T47D (cell line): ENCODE measurements around the gene TDRD7.

Experiments
- DNase-seq, 2 experiments: peaks; one replicate each; pipeline versions ENCODE4 v3.0.0 to v3.0.0-alpha.2; 2011 to 2012; ENCODE audit warnings: low read depth in 1 of 2, low spot score in 1 of 2
- JUND ChIP-seq: IDR thresholded peaks from 2 replicates; pipeline ENCODE4 v1.6.1; 2012; ENCODE audit warnings: low read depth
- in situ Hi-C: cut with HindIII; loops from 2 replicates; pipeline ENCODE4 v1.10.0; 2016; ENCODE audit warnings: low sequenced_read_pairs, low pct_unique_long_range_greater_than_20kb

TDRD7 gene

DNA sequence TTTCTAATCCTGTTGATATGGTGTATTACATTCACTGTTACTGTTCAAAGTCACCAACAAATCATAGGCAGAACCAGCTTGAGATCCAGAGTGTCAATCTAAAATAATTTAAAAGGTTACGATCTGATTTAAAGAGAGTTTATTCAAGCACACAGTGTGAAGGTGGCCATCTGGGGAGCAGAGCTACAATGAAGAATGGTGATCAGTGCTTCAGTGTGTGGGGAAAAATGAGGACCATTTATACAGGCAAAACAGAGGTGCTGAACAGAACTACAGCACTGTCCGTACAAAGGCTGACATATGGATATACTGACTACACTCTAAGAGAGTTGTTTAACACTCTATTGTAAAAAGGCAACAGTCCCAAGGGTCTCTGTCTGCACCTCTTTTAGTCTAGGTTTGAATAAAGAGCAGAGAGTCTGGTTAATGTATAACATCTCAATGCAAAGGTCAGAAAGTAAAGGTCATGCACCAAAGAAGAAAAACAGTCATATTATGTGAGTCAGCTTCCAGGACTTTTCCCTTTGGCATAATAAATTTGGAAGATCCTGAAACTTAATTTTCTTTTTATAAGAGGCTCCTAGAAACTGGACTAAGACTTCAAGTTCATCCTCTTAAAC lies 29.7 kb upstream of the TDRD7 start:
- no peak for DNase-seq
- in situ Hi-C loops, result no loop called here
- TF ChIP-seq JUND, result no peak

DNA sequence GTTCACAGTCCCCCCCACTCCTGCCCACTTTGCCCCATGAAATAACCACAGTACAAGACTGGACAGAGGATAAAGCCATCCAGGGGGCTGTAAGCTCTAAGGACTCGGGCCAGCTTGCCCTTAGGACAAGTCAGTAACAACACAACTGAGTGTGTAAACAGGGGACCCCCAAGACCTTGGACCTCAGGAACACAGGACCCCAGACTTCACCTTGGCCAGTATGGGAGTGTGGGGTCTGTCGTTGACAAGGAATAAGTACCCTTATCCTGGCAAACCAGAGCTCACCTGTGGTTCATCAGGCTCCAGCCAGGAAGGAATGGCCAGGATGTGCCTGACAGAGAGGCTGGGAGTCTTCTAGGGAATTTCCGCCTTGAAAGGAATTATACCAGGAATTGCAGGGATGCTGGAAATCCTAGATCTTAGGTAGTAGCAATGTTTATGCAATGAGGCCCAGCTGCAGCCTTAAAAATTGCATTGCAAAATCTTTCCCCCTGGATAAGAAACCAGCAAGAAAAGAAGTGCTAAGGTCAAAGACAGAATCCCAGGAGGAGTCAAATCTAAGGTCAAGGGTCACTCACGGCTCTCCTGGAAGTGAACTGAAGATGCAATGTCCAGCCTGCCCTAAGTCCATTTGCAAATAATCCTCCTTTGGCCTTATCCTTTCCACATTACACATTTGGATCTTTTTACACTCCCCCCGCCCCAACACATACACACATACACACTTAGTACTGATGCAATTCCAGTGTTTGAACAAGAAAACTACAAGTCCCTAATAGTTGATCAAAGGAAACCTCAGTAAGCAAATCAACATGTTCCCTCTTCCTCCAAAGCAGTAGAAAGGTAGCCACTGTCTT lies 27.3 kb upstream of the TDRD7 start:
- DNase-seq, result no peak
- TF ChIP-seq JUND, result no peak
- in situ Hi-C loops, result no loop called here

DNA sequence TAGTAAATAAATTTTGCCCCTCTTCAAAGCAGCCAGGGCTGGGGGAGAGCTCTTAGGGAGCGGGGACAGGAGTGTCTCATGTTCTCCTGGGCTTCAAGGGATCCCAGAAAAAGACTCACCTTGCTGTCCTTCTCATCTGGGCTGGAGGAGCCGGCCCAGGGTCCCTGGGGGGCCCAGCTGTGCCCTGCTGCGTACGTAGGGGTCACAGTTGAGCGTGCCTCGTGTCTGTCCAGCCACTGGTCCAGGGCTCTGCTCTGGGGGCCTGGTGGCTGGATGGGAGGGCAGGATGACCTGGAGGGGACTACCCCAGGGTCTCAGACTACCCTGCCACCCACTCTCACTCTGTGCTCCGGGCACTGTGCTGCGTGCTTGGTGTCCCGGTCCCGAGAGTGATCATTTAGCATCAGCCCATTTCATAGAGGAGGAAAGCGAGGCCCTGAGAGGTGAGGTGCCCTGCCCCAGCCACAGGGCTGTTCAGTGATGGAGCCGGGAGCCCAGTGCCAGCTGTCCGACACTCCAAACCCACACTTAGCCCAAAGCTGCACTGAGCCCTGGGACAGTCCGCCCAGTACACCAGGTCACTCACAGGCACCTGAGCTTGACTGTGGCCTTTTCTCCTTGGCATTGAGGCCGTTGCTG lies 26.2 kb upstream of the TDRD7 start:
- no peak for TF ChIP-seq JUND
- no peak for DNase-seq
- in situ Hi-C loops, result no loop called here

DNA sequence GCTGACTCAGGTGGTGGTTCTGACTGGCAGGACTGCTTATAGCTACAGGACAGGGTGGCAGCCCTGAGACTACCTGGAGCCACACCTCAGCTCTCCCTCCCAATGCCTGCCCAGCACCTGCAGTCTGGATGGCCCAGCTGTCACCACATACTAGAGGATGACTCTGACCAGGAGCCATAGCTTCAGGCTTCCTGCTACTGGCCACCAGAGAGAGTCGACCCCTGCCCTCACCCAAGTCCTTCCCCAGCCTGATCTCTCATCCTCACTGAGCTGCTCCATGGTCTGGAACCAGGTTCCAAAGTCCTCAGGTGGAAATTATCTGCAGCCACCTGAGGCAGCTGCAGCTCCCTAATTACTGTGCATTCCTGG lies 25.6 kb upstream of the TDRD7 start:
- DNase-seq, result peak in 1 of 2 experiments; percentile 1
- no peak for TF ChIP-seq JUND
- in situ Hi-C loops, result no loop called here

DNA sequence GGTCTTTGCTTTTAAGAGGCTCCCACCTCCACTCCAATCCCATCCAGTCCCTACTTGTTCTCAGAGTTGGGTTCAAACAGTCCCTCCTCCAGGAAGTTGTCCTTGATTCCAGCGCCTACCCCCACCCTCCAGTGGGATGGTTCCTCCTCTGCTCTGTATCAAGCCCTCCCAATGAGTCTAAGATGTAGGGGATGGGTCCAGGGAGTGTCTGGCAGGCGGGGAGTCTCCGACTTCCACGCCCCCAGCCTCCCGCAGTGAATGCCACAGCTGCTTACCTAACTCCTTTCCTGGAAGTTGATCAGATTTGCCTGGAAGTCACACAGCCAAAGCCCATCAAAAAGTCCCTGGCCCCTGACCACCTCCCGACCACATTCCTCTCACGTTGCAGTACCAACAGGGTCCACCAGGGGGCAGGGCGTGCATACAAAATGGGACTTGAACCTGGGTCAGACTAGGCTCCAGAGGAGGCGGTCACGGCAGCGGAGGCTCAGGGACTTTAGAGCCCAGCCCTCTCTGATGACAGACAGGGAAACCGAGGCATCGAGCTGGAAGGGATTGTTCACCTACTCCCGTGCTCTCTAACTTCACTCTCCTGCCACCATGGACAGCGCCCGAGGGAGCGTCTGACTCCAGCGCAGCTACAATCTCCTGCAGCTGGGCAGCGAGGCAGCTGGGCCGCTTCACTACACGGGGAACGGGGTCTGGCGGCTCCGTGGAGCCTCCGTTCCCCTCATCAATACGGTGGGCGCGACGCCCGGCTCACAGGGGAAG lies 25.0 kb upstream of the TDRD7 start:
- in situ Hi-C loops, result no loop called here
- DNase-seq, result peak; percentile 55 to 74
- no peak for TF ChIP-seq JUND

DNA sequence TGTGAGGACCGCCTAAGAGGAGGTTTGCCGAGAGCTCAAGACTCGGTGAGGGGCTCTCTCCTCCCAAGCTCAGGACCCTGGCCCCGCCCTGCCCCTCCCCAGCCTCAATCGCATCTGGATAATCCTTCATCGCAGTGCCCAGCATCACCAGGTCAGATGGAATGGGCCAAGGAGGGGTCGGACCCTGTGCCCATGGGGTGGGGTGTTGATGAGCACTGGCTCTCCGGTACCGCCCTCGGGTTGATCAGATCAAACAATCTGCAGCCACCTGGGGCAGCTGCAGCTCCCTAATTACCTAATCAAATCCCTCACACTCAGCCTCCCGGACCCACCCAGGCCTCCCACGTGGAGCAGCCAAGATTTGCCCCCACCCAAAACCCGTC lies 24.4 kb upstream of the TDRD7 start:
- in situ Hi-C loops, result no loop called here
- no peak for DNase-seq
- TF ChIP-seq JUND, result no peak

DNA sequence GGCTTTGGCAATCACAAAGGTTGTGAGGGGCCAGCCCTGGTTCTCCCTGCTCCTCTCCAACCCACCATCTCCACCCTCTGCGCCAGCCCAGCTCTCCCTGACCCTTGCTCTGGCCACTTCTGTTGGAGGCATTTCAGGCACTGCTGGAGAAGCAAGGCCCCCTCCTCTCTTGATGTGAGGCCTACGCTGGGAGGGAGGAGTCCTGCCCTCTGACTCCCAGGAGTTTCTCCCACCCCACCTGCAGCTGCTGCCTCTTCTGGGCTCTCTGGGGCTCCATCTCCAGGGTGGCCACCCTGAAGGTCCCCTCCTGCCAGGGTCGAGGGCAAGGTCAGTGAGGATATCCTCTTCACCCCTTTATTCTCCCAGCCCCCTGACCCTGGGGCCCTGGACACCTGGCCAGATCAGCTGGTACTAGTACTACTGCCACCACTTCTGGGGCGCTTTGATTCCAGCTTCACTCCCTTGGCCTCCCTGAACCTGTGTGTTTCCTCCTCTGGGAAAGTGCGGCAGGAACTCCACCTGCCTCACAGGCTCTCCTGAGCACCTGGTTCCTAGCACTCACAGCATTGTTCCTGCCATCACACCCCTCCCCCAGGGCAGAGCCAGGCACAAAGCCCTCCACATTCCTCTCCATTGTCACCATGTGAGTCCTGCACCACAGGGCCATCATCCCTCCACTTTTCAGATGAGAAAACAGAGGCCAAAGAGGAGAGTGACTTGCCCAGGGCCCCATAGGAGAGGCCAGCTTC lies 23.8 kb upstream of the TDRD7 start:
- DNase-seq, result no peak
- in situ Hi-C loops, result no loop called here
- no peak for TF ChIP-seq JUND

DNA sequence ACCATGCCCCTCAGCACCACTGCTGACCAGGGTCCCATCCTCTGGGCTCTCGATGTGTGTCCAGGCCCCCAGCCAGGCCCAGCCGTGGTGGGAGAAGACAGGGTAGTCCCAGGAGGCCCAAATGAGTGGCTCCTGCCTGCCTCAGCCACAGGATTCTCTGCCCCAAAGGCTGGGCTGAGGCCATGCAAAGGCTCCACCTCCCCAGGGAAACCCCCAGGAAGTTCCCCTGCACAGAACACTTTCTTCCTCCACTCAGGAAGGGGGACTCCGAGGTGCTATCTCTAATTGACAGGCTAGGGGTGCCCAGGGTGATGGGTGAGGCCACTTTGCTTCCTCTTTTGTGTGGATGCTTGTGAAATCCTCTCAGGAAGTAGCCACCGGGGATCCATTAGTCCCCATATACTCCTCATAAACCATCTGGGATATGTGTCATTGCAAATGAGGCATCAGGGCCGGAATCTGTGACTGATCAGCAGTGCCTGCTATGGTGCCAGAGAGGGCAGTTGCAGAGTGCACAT lies 23.1 kb upstream of the TDRD7 start:
- DNase-seq, result no peak
- in situ Hi-C loops, result no loop called here
- TF ChIP-seq JUND, result no peak

DNA sequence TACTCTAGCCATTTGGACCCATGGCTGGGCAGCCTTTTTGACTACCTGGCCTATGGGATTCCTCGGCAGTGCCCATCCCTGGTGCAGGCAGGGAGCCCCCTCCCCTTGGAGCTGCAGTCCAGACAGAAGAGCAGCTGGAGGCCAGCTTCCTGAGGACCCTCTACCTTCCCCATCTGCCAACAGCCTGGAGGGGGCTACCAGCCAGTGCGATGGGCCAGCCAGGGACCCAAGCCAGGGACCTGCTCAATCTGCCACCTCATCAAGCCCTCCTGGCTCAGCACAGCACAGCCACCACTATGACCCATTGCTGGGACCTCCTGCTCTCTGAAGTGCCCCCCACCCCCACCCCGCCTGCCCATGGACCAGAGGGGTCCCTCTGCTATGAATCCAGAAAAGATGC lies 22.6 kb upstream of the TDRD7 start:
- TF ChIP-seq JUND, result no peak
- DNase-seq, result no peak
- in situ Hi-C loops, result no loop called here

DNA sequence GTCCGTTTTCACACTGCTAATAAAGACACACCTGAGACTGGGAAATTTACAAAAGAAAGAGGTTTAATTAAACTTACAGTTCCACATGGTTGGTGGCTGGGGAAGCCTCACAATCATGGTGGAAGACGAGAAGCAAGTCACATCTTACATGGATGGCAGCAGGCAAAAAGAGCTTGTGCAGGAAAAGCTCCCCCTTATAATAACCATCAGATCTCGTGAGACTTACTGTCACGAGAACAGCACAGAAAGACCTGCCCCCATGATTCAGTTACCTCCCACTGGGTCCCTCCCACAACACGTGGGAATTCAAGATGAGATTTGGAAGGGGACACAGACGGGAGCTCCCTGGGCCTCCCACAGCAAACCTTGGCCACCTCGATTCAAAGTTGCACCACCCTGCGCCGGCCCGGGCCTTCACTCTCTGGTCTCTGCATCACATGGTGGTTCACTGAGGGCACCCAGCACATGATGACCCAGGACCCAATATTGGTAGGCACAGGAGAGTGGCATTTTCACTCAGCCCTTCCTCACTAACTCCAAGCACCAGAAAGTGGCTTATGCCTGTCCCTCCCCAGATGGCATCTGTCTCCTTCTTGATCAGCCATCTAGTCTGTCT lies 21.0 kb upstream of the TDRD7 start:
- in situ Hi-C loops, result no loop called here
- DNase-seq, result no peak
- TF ChIP-seq JUND, result no peak

DNA sequence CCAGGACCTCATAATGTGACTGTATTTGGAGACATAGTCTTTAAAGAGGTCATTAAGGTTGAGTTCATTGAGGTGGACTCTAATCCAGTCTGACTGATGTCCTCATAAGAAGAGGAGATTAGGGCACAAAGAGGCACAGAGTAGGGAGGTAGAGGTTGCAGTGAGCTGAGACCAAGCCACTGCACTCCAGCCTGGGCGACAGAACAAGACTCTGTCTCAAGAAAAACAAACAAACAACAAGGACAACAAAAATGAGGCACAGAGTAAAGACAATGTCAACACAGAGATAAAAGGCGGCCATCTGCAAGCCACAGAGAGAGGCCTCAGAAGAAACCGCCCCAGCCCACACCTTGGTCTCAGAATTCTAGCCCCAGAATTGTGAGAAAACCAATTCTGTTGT lies 17.0 kb upstream of the TDRD7 start:
- DNase-seq, result no peak
- in situ Hi-C loops, result no loop called here
- TF ChIP-seq JUND, result no peak
